22Rv1 (cell line): ENCODE data around the gene ABCC6.
"Not testable (repeated sequence)": the region's sequence is repeated elsewhere in the genome, so short reads cannot be mapped to it uniquely, and the experiment has no call there.

ENCODE experiments used
- ZFX ChIP-seq: fragments of 450-650 bp; IDR thresholded peaks from 2 replicates; pipeline ENCODE4 v1.6.1; 2017; ENCODE audit warnings: antibody characterized with exemption, borderline replicate concordance
- TF ChIP-seq, protein P1 (sequence below): fragments of 450-650 bp; IDR thresholded peaks from 2 replicates; pipeline ENCODE4 v1.5.1; 2017; ENCODE audit warnings: mild to moderate bottlenecking

DNA sequence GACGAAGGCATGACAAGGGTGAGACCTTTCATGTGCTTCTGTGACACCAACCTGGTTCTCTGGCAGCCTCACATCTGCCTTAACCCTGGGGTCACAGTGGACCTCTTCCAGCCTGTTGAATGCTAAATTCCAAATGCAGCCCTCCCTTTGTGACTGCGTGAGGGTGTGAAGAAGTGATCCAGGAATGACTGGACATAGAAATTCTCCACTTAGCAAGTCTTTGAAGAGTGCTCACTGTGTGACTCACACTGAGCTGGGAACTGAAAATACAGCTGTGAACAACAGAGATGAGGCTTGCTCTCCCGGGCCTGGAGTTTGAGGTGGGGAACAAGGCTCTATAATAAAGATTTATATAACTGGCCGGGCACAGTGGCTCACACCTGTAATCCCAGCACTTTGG lies 23.9 kb downstream of the ABCC6 start:
- TF ChIP-seq, protein P1, sequence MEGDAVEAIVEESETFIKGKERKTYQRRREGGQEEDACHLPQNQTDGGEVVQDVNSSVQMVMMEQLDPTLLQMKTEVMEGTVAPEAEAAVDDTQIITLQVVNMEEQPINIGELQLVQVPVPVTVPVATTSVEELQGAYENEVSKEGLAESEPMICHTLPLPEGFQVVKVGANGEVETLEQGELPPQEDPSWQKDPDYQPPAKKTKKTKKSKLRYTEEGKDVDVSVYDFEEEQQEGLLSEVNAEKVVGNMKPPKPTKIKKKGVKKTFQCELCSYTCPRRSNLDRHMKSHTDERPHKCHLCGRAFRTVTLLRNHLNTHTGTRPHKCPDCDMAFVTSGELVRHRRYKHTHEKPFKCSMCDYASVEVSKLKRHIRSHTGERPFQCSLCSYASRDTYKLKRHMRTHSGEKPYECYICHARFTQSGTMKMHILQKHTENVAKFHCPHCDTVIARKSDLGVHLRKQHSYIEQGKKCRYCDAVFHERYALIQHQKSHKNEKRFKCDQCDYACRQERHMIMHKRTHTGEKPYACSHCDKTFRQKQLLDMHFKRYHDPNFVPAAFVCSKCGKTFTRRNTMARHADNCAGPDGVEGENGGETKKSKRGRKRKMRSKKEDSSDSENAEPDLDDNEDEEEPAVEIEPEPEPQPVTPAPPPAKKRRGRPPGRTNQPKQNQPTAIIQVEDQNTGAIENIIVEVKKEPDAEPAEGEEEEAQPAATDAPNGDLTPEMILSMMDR: not testable (repeated sequence)
- TF ChIP-seq ZFX: not testable (repeated sequence)
